HG02840 (cell line): ENCODE results near the gene PRADC1.

ENCODE experiments used
- ATAC-seq: cut with Tn5 transposase; IDR thresholded peaks from one replicate; pipeline ENCODE4 v1.9.1; 2021; ENCODE audit warnings: mild to moderate bottlenecking, moderate library complexity, moderate number of reproducible peaks; ENCODE audit not compliant: unreplicated experiment, low FRiP score

The PRADC1 gene

GRCh38 chr2:73238976-73239375, 5.9 kb upstream of the PRADC1 start:
- no peak for ATAC-seq

GRCh38 chr2:73238149-73238548, 5.1 kb upstream of the PRADC1 start:
- ATAC-seq, result no peak

- no peak for ATAC-seq
Observed at GRCh38 chr2:73237168-73237567, 4.1 kb upstream of the PRADC1 start.

GRCh38 chr2:73235315-73236028, 2.4 kb upstream of the PRADC1 start:
- no peak for ATAC-seq

GRCh38 chr2:73233932-73234832, 1.1 kb upstream of the PRADC1 start, which contains the start of gene CCT7:
Gene CCT7, plus strand, starts transcription at chr2:73234308. Its CDS starts 71 bp downstream, at chr2:73234379.
- peak; percentile 61 for ATAC-seq

- peak; percentile 6 for ATAC-seq
Observed at GRCh38 chr2:73232403-73233153, 461 bp downstream of the PRADC1 start.

- no peak for ATAC-seq
Observed at GRCh38 chr2:73228631-73229030, 4.4 kb downstream of the PRADC1 start.

- no peak for ATAC-seq
Observed at GRCh38 chr2:73227086-73227485, 6.0 kb downstream of the PRADC1 start.

- ATAC-seq, result no peak
Observed at GRCh38 chr2:73225513-73226360, 7.3 kb downstream of the PRADC1 start.

- ATAC-seq, result no peak
Observed at GRCh38 chr2:73223821-73224220, 9.2 kb downstream of the PRADC1 start.

- ATAC-seq, result no peak
Observed at GRCh38 chr2:73218298-73218697, 14.7 kb downstream of the PRADC1 start.

GRCh38 chr2:73217826-73218225, 15.2 kb downstream of the PRADC1 start:
- no peak for ATAC-seq

GRCh38 chr2:73217160-73217559, 15.9 kb downstream of the PRADC1 start:
- ATAC-seq, result no peak

GRCh38 chr2:73215254-73215653, 17.8 kb downstream of the PRADC1 start:
- ATAC-seq, result no peak

GRCh38 chr2:73214120-73215035, 18.7 kb downstream of the PRADC1 start, which contains the start of gene SMYD5:
Gene SMYD5, plus strand, starts transcription at chr2:73214245. Its CDS starts 22 bp downstream, at chr2:73214267.
- ATAC-seq, result peak; percentile 92

- peak; percentile 42 for ATAC-seq
Observed at GRCh38 chr2:73212448-73213176, 20.4 kb downstream of the PRADC1 start.

GRCh38 chr2:73212098-73212447, 21.0 kb downstream of the PRADC1 start:
- ATAC-seq, result no peak

- no peak for ATAC-seq
Observed at GRCh38 chr2:73210696-73211095, 22.3 kb downstream of the PRADC1 start.
